Anterior cingulate cortex (tissue), 58 donors: ENCODE measurements around the gene OSCAR.
A peak's percentile ranks its signal among the peaks of the same experiment; 100 is the strongest.
"Not testable (repeated sequence)": the region's sequence is repeated elsewhere in the genome, so short reads cannot be mapped to it uniquely, and the experiment has no call there.

Source experiments
- DNase-seq, 58 donors: peaks; one replicate each; lab custom pipeline; 2025; lab: John Stamatoyannopoulos, UW

OSCAR gene

GRCh38 chr19:54127688-54128440 lies 27.3 kb upstream of the OSCAR start:
- no peak for DNase-seq

- no peak for DNase-seq
These were observed 25.1 kb upstream of the OSCAR start for GRCh38 chr19:54125713-54126112.

- no peak for DNase-seq
These were observed 23.8 kb upstream of the OSCAR start for GRCh38 chr19:54124393-54124792.

GRCh38 chr19:54123682-54124081 lies 23.1 kb upstream of the OSCAR start:
- no peak for DNase-seq

DNA sequence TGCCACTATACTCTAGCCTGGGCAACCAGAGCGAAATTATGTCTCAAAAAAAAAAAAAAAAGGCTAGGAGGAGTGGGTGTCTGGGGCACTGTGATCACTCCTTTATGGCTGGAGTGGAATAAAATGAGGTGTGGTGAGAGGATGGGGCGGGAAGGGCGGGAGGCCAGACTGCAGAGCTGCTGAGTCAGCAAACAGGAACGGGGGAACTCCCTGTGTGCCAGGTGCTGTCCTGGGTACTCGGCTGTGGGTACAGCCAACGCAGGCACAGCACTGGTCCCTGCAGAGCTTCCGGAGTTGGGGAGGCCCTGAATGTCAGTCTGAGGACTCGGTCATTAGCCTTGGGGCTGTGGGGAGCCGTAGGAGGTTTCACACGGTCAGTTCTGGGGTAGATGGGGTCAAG lies 20.7 kb upstream of the OSCAR start:
- DNase-seq = no peak

DNA sequence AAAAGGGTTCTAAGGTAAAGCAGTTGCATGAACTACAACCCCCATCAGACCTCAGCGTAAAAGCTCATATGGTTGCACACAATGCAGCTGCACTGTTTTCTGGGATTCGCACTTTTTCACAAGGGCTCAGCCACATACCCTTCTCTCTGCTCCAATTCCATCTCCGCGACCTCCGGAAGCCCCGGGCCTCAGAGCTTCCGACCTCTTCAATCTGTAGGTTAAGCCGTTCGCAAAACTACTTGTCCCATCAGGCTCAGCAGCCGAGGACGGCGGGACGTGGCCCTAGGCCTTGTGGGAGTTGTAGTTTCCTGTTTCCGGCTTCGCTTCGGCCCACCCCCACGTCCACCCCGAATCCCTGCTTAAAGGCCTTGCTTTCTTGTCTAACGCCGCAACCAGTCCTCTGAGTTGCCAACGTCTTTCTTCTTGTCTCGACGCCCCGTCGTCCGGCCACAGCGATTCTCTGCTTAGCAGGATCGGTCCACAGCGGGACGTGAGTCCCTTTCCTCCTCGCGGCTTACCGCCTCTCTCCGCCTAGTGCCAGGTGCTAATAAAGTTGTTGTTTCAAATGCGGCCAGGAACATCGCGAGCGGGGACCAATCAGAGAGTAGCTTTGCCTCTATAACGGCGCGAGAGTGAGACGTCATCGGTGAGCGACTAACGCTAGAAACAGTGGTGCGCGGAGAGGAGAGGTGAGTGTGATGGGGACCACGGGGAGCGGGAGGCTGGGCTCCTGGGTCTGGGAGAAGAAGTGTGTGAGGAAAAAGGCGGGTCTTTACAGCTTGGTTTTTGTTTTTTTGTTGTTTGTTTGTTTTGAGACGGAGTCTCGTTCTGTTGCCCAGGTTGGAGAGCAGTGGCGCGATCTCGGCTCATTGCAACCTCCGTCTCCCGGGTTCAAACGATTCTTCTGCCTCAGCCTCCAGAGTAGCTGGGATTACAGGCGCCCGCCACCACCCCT lies 14.8 kb upstream of the OSCAR start, which contains the start of the genes PRPF31 and TFPT:
TSS of gene PRPF31 (plus strand) at position 646 of the 955 bp plus-strand sequence. CDS start 2,525 bp downstream, outside the sequence.
TSS of gene TFPT (minus strand) at position 549 of the 955 bp plus-strand sequence. CDS start at position 161, 388 bp downstream.
- DNase-seq = peak; percentile 47 to 100 (median 96)

DNA sequence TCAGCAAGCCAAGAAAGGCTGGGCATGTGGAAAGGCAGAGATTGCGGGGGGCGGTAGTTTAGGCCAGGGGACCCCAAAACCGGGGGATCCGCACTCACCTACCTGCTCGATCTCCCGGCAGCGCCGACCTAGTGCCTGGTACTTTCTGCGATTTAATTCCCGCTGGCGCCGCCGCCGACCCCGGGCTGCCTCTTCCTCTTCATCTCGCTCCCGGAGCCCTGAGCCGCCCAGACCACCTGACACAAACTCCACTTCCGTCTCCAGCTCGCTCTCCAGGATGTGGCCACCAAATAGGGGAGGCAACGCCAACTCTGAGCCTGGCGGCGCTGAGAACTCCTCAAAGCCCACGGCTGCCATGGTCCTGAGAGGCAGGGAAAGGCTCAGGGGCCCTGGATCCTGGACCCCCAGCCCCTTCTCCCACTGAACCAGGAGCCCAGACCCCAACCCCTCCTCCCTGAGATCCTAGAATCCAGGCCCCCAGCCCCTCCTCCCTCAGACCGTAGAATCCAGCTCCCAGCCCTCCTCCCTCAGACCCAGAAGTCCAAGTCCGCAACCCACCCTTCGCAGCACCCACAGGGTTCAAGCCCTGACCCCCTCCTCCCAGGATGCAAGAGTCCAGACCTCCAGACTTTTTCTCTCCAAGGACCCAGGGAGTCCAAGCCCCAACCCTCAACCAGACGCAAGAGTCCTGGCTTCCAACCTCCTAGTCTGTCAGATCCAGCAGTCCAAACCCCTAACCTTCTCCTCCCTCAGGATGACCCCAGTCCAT lies 13.9 kb upstream of the OSCAR start:
- peak in 42 of 58 donors; percentile 5 to 62 (median 26) for DNase-seq

DNA sequence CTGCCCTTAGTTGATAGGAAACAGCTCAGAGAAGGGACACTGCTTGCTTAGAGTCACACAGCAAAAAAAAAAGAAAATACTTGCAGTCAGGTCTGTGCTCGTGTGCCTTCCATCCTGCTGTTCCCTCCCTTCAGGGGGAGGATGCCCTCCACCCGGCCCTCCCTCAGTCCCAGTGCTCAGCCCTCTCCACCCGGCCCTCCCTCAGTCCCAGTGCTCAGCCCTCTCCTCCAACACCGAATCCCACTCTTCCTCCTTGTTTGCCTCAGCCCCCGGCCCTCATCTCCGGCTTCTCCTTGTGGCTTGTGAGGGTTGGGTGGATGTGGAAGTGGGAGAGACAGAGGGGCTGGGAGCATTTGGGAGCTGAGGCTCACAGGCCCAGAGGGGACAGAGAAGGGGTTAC lies 9.0 kb upstream of the OSCAR start:
- peak in 1 of 58 donors; percentile 6 for DNase-seq

DNA sequence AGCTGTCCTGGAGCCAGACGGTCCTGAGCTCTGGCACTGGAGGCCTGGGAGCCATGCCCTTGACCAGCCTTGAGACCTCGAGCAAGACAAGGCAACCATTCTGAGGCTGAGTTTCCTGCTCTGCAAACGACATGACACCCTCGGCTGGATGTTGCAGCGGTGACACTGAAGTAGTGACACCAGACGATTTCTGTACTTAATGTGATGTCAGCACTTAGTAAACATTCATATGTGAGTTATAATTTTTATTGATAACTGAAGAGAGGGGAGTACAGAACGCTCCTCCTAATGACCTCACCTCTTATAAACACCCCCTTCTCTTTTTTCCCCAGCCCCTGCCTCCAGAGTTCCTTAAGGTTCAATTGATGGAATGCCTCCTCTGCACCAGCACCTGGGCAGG lies 7.9 kb upstream of the OSCAR start:
- no peak for DNase-seq

DNA sequence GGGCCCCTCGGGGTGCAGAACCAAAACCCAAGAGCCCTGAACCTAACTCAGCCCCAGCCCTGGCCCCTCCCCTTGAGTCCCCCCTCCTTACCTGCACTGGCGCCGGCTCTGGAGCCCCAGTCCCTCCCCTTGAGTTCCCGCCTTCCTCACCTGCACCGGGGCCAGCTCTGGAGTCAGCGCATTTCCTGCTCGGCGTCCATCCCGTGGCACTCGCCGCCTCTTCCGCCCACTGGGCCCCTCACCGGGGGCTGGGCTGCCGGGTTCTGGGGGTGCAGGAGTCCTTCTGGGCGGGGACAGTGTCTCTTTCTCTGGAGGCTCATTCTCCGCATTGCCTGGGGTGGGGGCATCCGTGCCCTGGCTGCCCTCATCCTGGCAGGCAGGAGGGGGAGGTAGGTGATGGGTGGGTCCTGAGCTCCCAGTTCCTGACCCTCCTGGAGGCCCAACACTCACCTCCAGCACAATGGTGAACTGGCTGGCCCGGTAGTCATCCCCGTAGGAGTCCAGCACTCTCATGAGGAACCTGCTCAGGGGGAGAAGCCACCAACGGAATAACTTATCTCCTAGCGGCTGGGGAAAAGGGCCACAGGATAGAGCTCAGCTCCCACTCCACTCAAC lies 7.4 kb upstream of the OSCAR start:
- no peak for DNase-seq

- DNase-seq = no peak
These were observed 6.1 kb upstream of the OSCAR start for GRCh38 chr19:54106716-54107115.

DNA sequence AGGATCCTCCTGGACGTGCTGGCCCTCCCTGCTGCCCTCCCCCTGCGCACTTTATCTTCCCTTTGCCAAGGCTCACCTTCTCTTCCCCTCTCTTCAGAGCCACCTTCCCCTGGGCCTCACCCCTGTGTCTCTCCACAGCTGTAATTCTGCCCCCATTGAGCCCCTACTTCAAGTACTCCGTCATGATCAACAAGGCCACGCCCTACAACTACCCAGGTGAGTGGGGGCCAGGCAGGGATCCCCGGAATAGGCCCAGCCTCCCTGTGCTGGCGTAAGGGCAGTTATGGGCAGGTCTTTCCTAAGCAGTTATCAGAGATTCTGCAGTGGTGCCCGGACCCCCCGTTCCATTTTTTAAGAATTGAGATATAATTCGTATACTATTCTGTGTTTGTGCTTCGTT lies 5.2 kb upstream of the OSCAR start:
- no peak for DNase-seq

DNA sequence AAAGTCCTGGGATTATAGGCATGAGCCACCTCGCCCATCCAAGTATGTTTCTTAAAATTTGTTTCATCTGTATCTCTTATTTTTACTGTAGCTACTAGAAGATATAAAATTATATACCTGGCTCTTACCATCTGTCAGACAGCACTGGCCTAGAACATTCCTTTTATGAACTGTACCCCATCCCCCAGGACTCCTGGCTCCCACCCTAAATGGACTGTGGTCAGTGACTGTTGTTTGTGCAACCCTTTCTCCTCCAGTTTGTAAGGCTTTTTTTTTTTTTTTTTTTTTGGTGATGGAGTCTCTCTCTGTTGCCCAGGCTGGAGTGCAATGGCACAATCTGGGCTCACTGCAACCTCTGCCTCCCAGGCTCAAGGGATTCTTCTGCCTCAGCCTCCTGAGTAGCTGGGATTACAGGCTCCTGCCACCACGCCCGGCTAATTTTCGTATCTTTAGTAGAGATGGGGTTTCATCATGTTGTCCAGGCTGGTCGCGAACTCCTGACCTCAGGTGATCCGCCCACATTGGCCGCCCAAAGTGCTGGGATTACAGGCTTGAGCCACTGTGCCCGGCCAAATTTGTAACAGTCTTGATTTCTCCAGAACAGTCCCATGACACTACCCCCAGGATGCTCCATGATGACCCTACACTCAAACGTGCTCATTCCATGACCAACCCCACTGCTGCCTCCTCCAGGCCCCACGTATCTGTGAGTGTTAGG lies 4.6 kb upstream of the OSCAR start:
- no peak for DNase-seq

GRCh38 chr19:54102421-54103169 lies 2.0 kb upstream of the OSCAR start, which contains the start of gene NDUFA3:
TSS of gene NDUFA3 (plus strand) at chr19:54102855. CDS start at chr19:54102879, 24 bp downstream.
- DNase-seq = peak; percentile 74 to 99 (median 96)

- not testable (repeated sequence) for DNase-seq
These were observed 724 bp downstream of the OSCAR start for GRCh38 chr19:54099903-54100255.

GRCh38 chr19:54099190-54099902 lies 1.3 kb downstream of the OSCAR start:
- no peak for DNase-seq

GRCh38 chr19:54096617-54097106 lies 3.9 kb downstream of the OSCAR start:
- DNase-seq = peak in 1 of 58 donors; percentile 2
